Activated naive CD4-positive, alpha-beta T cell treated with anti-CD3 and anti-CD28 coated beads, Interleukin-2, amount 50 U/mL, for 16 hours (primary cell): ENCODE results near the gene RYR1.
"Not testable (repeated sequence)": the region's sequence is repeated elsewhere in the genome, so short reads cannot be mapped to it uniquely, and the experiment has no call there.

Source experiments
- DNase-seq: peaks from one replicate; pipeline ENCODE4 v3.0.0-alpha.2; 2020

RYR1 gene

DNA sequence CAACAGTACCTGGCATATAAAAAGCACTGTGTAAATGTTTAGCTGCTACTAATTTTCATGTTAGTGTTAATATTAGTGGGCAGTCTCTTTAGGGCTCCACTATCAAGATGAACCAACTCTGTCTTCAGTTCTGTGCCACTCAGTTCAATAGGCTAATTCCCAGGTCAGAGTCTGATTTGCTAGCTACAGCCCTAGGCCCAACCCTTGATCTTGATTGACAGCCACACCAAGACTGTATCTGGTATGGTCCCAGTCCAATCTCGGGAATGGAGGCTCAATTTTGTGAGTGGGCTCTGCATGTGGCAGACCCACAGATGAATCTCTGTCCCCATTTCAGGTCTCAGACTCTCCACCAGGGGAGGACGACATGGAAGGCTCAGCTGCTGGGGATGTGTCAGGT lies 138.2 kb downstream of the RYR1 start:
- no peak for DNase-seq

DNA sequence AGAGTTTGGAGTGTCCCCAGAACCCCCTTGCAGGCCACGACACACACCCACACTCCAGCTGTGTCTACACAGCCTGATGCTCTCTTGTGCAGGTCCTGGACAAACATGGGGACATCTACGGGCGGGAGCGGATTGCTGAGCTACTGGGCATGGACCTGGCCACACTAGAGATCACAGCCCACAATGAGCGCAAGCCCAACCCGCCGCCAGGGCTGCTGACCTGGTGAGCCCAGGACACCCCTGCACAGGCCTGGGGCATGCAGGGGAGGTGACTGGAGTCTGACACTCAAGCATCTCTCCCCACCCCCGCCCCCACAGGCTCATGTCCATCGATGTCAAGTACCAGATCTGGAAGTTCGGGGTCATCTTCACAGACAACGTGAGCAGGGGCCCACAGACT lies 144.3 kb downstream of the RYR1 start:
- no peak for DNase-seq

DNA sequence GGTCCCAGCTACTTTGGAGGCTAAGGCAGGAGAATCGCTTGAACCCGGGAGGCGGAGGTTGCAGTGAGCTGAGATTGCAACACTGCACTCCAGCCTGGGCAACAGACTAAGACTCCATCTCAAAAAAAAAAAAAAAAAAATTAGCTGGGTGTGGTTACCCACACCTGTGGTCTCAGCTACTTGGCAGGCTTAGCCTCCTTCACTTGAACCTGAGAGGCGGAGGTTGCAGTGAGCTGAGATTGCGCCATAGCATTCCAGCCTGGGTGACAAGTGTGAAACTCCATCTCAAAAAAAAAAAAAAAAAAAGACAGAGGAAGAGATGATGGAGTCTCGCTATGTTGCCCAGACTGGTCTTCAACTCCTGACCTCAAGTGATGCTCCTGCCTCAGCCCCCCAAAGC lies 145.8 kb downstream of the RYR1 start:
- DNase-seq, result not testable (repeated sequence)

DNA sequence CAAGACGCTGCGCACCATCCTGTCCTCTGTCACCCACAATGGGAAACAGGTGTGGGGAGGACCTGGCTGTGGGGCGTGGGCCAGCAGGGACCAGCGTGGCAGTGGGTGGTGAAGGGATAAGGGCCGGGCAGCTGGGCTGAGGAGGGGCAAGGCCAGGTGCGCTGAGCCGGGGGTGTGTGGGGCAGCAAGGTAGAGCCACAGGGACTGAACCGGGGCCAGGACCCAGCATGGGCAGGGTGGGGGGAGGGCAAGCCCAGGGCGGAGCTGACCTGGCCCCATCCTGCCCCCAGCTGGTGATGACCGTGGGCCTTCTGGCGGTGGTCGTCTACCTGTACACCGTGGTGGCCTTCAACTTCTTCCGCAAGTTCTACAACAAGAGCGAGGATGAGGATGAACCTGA lies 146.6 kb downstream of the RYR1 start:
- DNase-seq, result no peak

DNA sequence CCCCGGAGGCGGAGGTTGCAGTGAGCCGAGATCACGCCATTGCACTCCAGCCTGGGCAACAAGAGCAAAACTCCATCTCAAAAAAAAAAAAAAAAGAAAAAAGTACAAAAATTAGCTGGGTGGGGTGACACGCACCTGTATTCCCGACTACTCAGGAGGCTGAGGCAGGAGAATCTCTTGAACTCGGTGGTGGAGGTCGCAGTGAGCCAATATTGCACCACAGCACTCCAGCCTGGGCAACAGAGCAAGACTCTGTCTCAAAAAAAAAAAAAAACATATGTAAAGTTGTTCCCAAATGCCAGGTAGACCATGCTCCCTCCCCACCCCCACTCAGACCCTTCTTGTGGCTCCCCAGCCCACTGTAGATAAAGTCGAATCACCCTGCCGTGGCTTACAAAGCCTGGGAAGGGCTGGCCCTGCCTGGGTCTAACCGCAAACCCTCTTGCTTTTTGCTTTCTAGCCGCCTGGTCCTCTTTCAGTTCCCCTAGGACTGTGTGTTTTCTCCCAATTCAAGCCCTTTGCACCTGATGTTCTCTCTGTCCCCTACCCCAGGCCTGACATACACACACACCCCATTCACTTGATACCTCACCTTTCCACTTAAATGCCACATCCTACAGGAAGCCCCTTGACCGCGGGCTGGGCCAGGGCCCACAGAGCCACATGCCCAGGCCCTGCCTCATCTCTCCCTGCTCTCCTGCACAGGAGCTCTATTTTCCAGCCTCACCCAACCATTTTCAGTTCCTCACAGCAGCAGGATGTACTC lies 149.9 kb downstream of the RYR1 start:
- no peak for DNase-seq

DNA sequence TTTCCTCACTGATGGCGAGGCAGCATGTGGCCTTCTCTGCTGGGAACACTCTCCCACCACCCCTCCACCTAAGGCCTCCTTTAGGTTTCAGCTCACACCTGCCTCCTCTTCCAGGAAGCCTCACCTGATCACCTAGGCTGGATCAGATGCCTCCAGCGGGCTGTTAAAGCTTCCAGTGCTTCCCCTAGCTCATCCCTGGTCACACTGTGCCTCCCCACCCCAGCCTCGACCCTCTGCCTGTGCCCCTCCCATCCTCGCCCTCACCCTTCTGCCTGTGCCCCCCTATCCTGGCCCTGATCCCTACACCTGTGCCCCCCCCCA lies 150.5 kb downstream of the RYR1 start:
- no peak for DNase-seq

DNA sequence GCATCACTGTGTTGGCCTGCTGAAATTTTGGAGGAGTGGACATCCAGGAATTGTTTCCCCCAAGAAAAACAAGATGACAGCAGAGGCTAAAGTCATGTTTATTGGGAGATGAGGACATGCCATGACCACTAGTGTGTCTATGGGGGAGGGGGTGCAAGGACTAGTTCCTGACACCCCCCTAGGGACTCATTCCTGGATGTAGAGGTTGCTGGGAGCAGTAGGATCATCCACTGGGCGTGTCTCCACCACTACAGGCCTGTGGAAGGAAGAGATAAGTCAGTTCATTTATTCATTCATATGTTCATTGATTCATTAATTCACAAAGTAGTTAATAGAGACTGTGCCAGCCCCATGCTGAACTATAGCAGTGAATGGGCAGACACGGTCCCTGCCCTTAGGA lies 154.1 kb downstream of the RYR1 start:
- no peak for DNase-seq

DNA sequence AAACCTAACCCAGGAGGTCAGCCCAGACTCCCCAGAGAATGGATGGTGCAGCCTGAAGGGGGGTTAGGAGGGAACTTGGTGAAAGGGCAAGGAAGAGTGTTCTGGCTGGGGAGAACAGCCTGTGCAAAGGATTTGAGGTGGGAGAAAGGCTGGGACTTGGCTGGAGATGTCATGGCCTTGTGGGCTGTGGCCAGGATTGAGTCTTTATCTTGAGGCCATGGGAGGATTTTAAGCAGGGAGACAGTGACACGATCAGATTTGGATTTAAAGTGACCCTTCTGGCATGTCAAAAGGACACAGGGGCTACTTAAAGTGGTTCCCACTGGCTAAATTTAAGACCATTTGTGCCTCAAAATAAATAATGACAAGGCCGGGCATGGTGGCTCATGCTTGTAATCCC lies 154.6 kb downstream of the RYR1 start:
- DNase-seq, result no peak

DNA sequence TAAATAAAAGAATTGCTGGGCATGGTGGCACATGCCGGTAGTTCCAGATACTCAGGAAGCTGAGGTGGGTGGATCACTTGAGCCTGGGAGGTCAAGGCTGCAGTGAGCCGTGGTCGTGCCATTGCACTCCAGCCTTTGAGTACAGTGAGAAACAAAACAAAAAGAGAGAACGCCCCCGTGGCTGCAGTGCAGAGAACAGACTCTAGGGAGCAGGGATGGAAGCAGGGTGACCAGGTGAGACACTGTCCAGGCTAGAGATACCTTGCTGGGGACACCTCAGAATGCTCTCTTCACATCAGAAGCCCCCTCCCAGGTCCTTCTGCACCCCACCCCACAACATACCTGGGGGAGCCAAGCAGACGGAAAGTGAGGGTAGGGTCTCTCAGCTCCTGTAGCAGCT lies 159.4 kb downstream of the RYR1 start:
- no peak for DNase-seq

DNA sequence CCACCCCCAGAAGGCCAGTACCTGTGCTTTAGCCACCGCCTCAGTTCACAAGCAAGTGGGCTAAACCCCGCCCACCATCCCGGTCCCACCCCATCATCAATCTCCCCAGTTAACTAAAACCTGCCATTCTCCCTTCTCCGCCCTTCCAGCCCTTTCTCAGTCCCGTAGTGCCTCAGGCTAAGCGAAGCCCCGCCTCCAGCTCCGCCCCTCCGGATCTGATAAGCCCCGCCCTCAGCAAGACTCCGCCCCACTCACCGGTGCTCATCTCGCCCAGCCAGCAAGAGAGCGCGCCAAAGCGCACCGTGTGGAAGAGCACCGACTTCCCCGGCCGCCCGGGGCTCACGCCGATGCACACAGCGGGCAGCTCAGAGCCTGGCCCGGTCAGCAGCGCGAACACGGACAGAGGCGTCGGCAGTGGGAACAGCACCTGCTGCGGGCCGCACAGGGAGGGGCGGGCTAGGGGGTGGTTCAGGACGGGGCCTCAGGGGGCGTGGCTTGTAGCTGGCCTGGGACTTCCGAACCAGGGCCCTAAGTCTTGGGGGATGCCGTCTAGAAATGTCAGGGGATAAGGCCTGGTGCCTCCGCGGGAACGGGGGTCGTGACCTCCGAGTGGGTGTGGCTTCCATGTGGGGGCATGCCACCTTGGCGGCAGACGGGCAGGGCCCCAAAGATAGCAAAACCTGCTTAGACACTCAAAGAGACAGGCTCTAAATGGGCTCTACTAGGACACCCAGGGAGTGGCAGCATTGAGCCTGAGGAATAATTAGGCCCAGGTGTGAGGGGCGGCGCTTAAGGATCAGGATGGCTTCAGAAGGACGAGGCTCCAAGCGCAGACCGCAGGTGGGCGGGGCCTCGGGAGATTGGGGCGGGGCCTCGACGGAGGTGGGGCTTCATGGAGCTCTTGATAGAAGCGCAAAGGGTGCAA lies 162.8 kb downstream of the RYR1 start:
- peak; percentile 33 for DNase-seq

DNA sequence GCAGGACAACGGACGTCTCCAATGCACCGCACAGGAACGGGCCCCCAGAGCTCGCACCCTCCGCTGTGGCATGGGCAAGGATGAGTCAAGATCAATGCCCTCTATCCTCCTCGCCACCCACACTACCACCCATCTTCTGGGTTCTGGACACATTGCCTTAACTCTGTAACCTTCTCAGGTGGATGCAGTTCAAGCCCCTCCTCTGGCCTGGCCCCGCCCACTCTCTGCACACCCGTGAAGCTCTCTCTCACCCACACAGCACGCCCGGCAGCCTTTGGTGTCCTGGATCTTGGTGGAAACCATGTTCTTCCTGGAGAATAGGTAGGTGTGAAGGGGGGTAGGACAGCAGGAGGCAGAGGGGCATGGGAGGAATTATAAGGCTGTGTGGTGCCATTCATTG lies 163.6 kb downstream of the RYR1 start:
- DNase-seq, result no peak

DNA sequence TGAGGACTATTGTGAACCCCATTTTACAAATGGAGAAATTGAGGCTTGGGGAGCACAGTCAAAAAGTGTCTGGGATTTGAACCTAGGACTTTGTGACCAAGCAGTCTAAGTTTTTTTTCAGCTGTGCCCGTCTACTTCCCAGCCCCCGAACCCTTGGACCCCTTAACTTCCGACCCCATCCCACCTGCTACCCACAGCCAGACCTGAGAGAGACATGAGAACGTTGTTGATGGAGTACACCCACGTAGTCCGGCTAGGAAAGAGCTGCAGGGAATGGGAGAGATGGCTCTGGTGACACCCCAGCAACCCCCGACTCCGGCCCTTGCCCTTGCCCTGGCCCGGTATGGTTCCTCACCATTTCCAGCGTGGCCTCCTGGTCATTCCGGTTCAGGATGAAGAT lies 166.2 kb downstream of the RYR1 start:
- DNase-seq, result no peak

DNA sequence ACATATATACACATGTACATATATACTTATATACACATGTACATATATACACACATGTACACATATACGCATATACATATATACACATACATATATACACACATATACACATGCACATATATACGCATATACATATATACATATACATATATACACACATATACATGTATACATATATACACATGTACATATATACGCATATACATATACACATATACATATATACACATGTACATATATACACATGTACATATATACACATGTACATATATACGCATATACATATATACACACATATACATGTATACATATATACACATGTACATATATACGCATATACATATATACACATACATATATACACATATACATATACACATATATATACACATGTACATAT lies 169.4 kb downstream of the RYR1 start:
- DNase-seq, result not testable (repeated sequence)

DNA sequence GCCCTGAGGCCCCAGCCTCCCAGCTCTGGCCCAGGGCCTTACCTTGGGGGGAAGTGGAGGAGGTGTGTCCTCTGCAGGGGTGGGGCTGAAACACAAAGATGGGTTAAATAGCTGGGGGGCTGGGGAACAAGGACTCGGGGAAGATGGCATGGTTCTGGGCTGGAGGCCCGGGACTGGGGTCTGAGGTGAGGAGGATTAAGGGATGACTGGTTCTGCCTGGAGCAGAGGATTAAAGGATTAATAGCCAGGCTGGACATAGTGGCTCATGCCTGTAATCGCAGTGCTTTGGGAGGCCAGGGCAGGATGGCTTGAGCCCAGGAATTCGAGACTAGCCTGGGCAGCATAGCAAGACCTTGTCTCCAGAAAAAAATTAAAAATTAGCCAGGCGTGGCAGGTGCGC lies 172.6 kb downstream of the RYR1 start:
- DNase-seq, result no peak

DNA sequence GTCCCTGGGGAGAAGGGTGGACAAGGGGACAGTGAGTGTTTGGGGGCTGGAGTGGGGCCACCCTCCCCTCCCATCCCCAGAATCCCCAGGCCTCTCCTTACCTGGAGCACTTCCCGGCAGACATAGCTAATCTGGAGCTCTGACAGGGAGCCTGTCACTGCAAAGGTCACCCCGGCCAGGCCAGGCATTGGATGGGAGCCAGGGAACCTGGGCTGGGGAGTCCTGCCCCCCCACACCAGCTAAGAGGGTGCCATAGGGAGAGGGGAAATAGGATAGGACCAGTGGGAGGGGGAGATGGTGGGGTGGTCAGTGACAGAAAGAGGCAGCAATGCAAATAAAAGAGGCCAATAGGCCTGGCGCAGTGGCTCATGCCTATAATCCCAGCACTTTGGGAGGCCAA lies 180.8 kb downstream of the RYR1 start:
- DNase-seq, result no peak

DNA sequence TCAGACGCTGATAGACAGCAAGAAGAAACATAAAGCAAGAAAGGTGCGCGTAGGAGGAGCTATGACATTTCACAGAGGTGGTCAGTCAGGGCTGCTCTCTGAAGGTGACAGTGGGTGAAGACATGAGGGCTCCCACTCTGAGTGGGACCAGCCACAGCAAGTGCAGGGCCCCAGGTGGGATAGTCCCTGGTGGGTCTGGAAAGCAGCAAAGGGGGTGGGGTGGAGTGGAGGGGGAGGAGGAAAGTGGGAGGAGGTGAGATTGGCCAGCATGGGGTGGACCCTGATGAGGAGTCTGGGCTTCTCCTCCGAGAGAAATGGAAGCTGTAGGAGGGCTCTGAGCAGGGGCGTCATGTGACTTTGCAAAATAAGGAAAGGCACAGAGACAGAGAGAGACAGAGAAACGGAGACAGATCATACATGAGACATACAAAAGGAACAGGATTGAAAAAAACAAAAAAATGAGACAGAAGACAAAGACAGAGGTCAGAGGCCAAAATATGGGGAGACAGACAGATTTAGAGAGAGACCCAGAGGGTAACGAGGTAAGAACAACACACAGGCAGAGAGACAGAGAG lies 181.6 kb downstream of the RYR1 start:
- no peak for DNase-seq

DNA sequence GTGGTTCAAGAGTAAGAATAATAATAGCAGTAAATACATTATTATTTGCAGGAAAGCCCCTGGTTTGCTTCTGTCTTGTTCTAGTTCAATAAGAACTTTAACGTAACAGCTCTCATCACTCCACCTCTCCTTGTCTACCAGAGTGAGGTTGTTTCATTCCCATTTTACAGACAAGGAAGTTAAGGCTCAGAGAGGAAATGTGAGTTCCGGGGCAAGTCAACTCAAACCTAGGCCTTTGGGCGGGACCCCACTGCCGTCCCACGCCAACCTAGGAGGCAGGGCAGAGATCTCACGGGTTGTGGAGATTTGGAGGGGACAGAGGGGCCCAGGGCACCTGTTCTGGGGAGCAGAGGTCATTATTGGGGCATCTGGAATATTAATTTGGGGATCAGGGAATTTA lies 182.8 kb downstream of the RYR1 start:
- DNase-seq, result no peak

DNA sequence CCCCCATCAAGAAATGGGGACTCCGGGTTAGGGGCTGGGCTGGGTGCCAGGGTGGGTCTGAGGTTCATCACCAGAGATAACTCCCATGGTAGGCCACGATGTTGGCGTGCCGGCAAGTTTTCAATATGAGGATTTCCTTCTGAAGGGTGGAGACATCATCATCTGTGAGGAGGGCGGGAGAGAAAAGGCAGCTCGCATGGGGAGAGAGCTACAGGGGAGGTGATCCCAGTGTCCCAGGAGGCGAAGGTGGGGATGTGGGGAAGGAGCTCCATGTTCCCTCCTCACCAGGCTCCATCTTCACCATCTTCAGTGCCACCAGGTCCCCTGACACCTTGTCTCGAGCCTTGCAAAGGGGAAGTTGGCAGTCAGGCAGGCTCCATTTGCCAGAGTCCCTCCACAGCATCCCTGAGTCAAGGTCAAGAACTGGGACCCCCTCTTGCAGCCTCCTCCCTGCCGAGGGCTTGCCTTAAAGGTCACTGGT lies 183.8 kb downstream of the RYR1 start:
- DNase-seq, result peak; percentile 16

DNA sequence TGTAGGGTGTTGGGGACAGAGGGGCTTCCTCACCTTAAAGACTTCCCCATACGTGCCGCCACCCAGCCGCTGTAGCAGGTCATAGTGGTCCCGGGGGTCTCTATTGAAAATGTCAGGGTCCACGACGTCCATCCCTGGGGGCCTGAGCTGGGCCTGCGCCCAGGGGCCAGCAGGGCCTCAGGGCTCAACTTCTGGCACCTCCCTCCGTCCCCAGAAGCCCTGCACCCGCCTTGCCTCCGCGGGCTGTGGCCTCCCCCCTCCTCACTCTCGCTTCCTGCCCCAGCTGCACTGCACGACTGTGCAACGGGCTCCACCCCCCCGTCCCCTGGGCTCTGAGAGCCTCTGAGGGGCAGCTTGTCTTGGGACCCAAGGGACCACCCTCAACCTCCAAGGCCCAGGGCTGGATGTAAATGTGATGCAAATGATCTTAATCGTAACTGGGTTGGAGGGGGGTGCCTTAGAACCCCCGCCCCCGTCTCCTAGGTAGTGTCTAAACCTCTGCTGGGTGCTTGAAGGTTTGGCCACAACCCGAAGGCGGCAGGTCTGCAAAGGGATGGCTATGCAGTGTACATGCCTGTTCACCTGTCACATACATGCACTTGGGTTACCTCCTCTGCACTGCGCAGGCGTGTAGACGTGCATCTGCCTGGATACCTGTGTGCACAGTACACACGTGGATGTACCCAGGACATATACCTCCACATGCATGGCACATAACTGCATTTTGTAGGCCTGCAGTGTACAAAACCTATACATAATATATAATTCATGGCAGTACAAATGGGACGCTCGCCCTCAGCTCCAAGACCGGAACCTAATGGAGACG lies 184.5 kb downstream of the RYR1 start, which contains the start of gene MAP4K1:
Gene MAP4K1, minus strand, starts transcription at position 190 of the 826 bp plus-strand sequence. Its CDS starts 58 bp downstream, at position 132.
- peak; percentile 73 for DNase-seq

DNA sequence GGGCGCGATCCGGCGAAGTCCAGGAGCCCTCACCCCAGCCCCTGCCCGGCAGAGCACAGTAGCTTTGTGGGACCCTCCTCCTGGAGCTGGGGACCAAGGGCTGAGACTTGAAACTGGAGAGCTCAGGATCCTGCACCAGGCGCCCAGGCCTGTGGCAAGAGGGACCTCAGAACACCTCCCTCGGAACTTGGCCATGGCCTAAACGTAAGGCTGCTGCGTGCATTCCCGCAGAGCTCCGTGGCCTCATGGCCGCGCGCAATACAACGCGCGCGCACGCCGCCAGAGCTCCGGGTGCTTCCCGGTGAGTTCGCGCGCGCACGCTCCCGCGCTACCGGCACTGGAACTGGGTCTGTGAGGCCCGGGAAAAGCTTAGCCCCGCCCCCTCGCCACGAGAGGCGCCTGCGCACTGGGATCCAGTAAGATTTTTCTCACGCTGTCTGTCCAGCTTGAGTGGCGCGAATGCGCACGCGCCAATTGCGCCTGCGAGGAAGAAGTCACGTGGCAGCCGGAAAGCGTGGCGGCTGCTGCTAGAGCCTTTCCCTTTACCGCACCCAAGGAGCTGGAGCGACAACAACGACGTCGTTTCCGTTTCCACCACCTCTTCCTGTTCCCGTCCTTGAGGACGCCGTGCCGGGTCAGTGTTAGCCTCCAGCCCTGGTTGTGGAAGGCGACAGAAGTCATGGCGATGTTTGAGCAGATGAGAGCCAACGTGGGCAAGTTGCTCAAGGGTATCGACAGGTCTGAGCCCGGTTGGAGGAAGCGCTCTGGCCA lies 185.3 kb downstream of the RYR1 start, which contains the start of gene EIF3K:
Gene EIF3K, plus strand, starts transcription at position 599 of the 771 bp plus-strand sequence. Its CDS starts 81 bp downstream, at position 680.
- peak; percentile 95 for DNase-seq

DNA sequence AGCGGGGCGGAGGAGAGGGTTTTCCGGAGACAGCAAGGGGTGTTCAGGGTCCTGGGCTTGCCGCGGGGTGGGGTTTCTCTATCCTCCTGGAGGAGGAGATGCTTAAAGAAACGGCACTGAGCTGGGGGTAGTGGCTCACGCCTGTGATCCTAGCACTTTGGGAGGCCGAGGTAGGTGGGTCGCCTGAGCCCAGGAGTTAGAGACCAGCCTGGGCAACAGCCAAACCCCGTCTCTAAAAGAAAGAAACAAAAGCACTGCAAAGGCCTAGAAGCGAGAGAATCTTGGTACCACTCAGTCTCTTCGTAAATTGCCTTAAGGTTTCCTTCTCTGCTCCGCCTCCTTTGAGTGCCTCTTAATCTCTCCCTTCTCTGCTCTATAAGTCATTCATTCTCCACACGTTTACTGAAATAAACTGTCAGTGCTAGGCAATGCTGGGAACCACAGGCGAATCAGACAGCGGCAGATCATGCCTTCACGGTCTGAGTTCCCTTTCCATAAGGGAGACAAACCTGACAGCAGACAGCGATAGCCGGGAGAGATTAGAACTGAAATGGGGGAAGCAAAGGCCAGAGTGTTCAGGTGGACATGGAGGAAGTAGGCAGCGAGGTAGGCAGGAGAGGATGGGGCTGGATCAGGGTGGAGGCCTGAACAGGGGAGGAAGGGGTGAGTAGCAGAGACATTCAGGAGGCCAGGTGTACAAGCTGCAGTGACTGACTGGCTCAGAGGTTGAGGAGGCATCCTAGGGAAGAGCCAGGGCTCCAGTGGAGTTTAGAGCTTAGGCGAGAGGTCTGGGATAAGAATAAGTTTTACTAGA lies 186.1 kb downstream of the RYR1 start:
- no peak for DNase-seq
